Body of pancreas (tissue), 4 donors: ENCODE results near the gene MAML2. TPM values are rescaled to one million over a fixed set of nuclear protein-coding genes. Genes with fewer than 3 reads are reported as not detected.

ENCODE experiments used
- ATAC-seq: fragments of 150-250 bp; one replicate; pipeline ENCODE4 v1.9.1; 2016
- DNase-seq, 4 donors: peaks; one replicate each; pipeline ENCODE4 v3.0.0-alpha.2; 2019
- H3K27ac ChIP-seq, 4 donors: fragments of 200-600 bp; sonication (generic); 1 replicate in 3 of 4; 2 replicates in 1 of 4; pipeline versions ENCODE4 v1.5.1 to v1.6.1; 2016 to 2019; ENCODE audit warnings: mild to moderate bottlenecking in 1 of 4, mixed read lengths in 1 of 4, moderate library complexity in 1 of 4
- H3K27me3 ChIP-seq, 2 donors: fragments of 200-600 bp; sonication (generic); one replicate each; pipeline ENCODE4 v1.6.0; 2016; ENCODE audit warnings: mild to moderate bottlenecking in 1 of 2
- H3K36me3 ChIP-seq, 2 donors: fragments of 200-600 bp; sonication (generic); replicated peaks in 1 of 2; 2 replicates each; pipeline ENCODE4 v1.5.1; 2016; ENCODE audit warnings: low read depth in 2 of 2; ENCODE audit not compliant: insufficient read depth in 1 of 2
- H3K4me1 ChIP-seq: fragments of 200-600 bp; sonication (generic); one replicate; pipeline ENCODE4 v1.6.0; 2016
- H3K4me3 ChIP-seq, 2 donors: fragments of 200-600 bp; sonication (generic); 1 replicate in 1 of 2; 2 replicates in 1 of 2; pipeline ENCODE4 v1.5.1; 2016 to 2019
- H3K9me3 ChIP-seq, 3 donors: fragments of 200-600 bp; sonication (generic); 1 replicate in 2 of 3; 2 replicates in 1 of 3; pipeline ENCODE4 v1.5.1; 2016
- CTCF ChIP-seq, 7 experiments: fragments of 450-650 bp in 4 of 7; fragments of 200-600 bp in 3 of 7; sonication (generic) in 3 of 7; IDR thresholded peaks; one replicate each; pipeline ENCODE4 v1.5.1; 2016 to 2019; ENCODE audit warnings: antibody characterized with exemption in 7 of 7
- POLR2A ChIP-seq, 3 donors: fragments of 450-650 bp; IDR thresholded peaks; one replicate each; pipeline ENCODE4 v1.6.1; 2016; ENCODE audit warnings: antibody characterized with exemption in 3 of 3, mild to moderate bottlenecking in 2 of 3
- WGBS, 2 donors: methylation state at CpG; one replicate each; pipeline ENCODE4 v1.1.5; 2017; 5-methylcytosine and 5-hydroxymethylcytosine counted together
- intact Hi-C: fragments of 100-400 bp; cut with DNase I; formaldehyde crosslinking; loops from one replicate; pipeline ENCODE4 v1.15.1; 2023
- total RNA-seq, 2 donors: library from RNA; depleted of rRNA; stranded (reverse); fragments of >200 nt; gene quantifications; one replicate each; pipeline ENCODE4 v1.1.0, GENCODE V29; 2016

The MAML2 gene
- total RNA-seq, 2 donors from 2014 or later, result 7.9 to 9.9 TPM

- intact Hi-C loops, result no loop called here
- peak overlapping the region in 3 of 4 donors; percentile 40 to 70 (median 52) for H3K27ac ChIP-seq
- 36 to 39% methylated on average over 2 of the region's 2 CpGs for WGBS, 2 donors
- DNase-seq, result no peak
- TF ChIP-seq CTCF (IDR thresholded peaks at IDR 0.05) (no peak), POLR2A (IDR thresholded peaks at IDR 0.05) (no peak)
- no peaks in the 10 kb centered on the region for H3K27me3 ChIP-seq
- no peaks in the 10 kb centered on the region for H3K9me3 ChIP-seq
- peak; percentile 22 for ATAC-seq
- H3K4me3 ChIP-seq, result no peak overlapping the region
- no peaks in the 10 kb centered on the region for H3K36me3 ChIP-seq
- H3K4me1 ChIP-seq, result peaks cover 47% of the 10 kb centered on the region
Measured at GRCh38 chr11:96311120-96311568, 31.9 kb downstream of the MAML2 start.

- peaks cover 49% of the 10 kb centered on the region for H3K4me1 ChIP-seq
- H3K27ac ChIP-seq, result peak overlapping the region in 1 of 4 donors; percentile 70
- H3K36me3 ChIP-seq, result no peaks in the 10 kb centered on the region
- no peak overlapping the region for H3K4me3 ChIP-seq
- DNase-seq (no peak), ATAC-seq (no peak)
- WGBS, 2 donors, result 56 to 68% methylated on average over 1 of the region's 1 CpG
- intact Hi-C loops, result no loop called here
- no peaks in the 10 kb centered on the region for H3K9me3 ChIP-seq
- no peaks in the 10 kb centered on the region for H3K27me3 ChIP-seq
- no peak for TF ChIP-seq POLR2A (IDR thresholded peaks at IDR 0.05)
- TF ChIP-seq CTCF (IDR thresholded peaks at IDR 0.05), result no peak
Measured at GRCh38 chr11:96310236-96310635, 32.8 kb downstream of the MAML2 start.

GRCh38 chr11:96309643-96310017, 33.4 kb downstream of the MAML2 start:
- Histone ChIP-seq H3K4me1 (peaks cover 45% of the 10 kb centered on the region), H3K27me3 (no peaks in the 10 kb centered on the region), H3K27ac (peak overlapping the region in 1 of 4 donors; percentile 8), H3K9me3 (no peaks in the 10 kb centered on the region), H3K36me3 (no peaks in the 10 kb centered on the region), H3K4me3 (no peak overlapping the region)
- TF ChIP-seq POLR2A (IDR thresholded peaks at IDR 0.05) (no peak), CTCF (IDR thresholded peaks at IDR 0.05) (no peak)
- DNase-seq (no peak), ATAC-seq (no peak)
- 72 to 89% methylated on average over 5 of the region's 5 CpGs for WGBS, 2 donors
- intact Hi-C loops, result no loop called here

GRCh38 chr11:96309016-96309642, 33.9 kb downstream of the MAML2 start:
- ATAC-seq (no peak), DNase-seq (no peak)
- Histone ChIP-seq H3K4me1 (peaks cover 40% of the 10 kb centered on the region), H3K36me3 (no peaks in the 10 kb centered on the region), H3K4me3 (no peak overlapping the region), H3K27ac (peak overlapping the region in 1 of 4 donors; percentile 8), H3K9me3 (no peaks in the 10 kb centered on the region), H3K27me3 (no peaks in the 10 kb centered on the region)
- intact Hi-C loops, result no loop called here
- TF ChIP-seq POLR2A (IDR thresholded peaks at IDR 0.05) (no peak), CTCF (IDR thresholded peaks at IDR 0.05) (no peak)
- WGBS, 2 donors, result 79 to 82% methylated on average over 2 of the region's 2 CpGs

- no peak for DNase-seq
- no peaks in the 10 kb centered on the region for H3K9me3 ChIP-seq
- TF ChIP-seq CTCF (IDR thresholded peaks at IDR 0.05) (no peak), POLR2A (IDR thresholded peaks at IDR 0.05) (no peak)
- WGBS, 2 donors, result 55 to 59% methylated on average over 3 of the region's 3 CpGs
- ATAC-seq, result no peak
- no peaks in the 10 kb centered on the region for H3K36me3 ChIP-seq
- H3K4me3 ChIP-seq, result no peak overlapping the region
- no peaks in the 10 kb centered on the region for H3K27me3 ChIP-seq
- H3K27ac ChIP-seq, result peak overlapping the region; percentile 45 to 85 (median 76)
- H3K4me1 ChIP-seq, result peaks cover 46% of the 10 kb centered on the region
- intact Hi-C loops, result no loop called here
Measured at GRCh38 chr11:96307776-96308140, 35.2 kb downstream of the MAML2 start.
